SK-N-SH (cell line): ENCODE measurements around the gene HS6ST1.

Experiments used
- EZH2phosphoT487 ChIP-seq: fragments of 200-600 bp; sonication (generic); IDR thresholded peaks from 2 replicates; pipeline ENCODE4 v1.6.1; 2017; ENCODE audit warnings: low read depth, mixed run types, mild to moderate bottlenecking, antibody characterized with exemption, moderate library complexity, borderline replicate concordance
- FOXJ3 ChIP-seq: sonication (generic); formaldehyde crosslinking; IDR thresholded peaks from 2 replicates; pipeline ENCODE4 v1.5.1; 2020; ENCODE audit warnings: mild to moderate bottlenecking, missing genetic modification reagents
- JUND ChIP-seq: IDR thresholded peaks from 2 replicates; pipeline ENCODE4 v1.4.0; 2012
- POLR2AphosphoS5 ChIP-seq: IDR thresholded peaks from 2 replicates; pipeline ENCODE4 v1.6.1; 2012; ENCODE audit warnings: low read depth, low read length
- RAD21 ChIP-seq: IDR thresholded peaks from 2 replicates; pipeline ENCODE4 v1.6.1; 2012; ENCODE audit warnings: mild to moderate bottlenecking, low read length
- RFX5 ChIP-seq: IDR thresholded peaks from 2 replicates; pipeline ENCODE4 v1.6.1; 2012; ENCODE audit warnings: mild to moderate bottlenecking, improper control_type of control experiment, low read length
- TAF1 ChIP-seq: IDR thresholded peaks from 2 replicates; pipeline ENCODE4 v1.6.1; 2012; ENCODE audit warnings: low read depth, mild to moderate bottlenecking, low read length, moderate library complexity, borderline replicate concordance
- TF ChIP-seq, protein P1 (sequence below): fragments of 200-600 bp; sonication (generic); IDR thresholded peaks from 2 replicates; pipeline ENCODE4 v1.6.1; 2017; ENCODE audit warnings: antibody characterized with exemption, mild to moderate bottlenecking, moderate library complexity
- TF ChIP-seq, protein P2 (sequence below): IDR thresholded peaks from 2 replicates; pipeline ENCODE4 v1.6.1; 2012; ENCODE audit warnings: mild to moderate bottlenecking, low read depth, low read length, moderate library complexity

DNA sequence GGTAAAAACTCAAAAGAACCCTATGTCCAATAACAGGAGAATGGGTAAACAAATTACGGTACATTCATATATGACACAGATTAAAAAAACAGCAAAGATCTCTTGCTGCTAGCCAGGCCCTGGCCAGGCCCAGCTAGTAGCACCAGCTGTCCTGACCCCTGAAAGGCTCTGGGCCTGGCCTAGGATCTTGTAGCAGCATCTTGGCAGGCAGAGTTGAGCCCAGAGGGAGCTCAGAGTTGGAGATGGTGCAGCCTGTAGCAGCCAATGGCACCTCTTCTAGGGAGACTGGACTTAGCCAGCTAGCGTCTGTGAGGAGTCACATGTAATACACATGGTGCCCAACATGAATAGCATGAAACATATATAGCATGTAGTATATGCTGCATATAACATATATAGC lies 69.1 kb downstream of the HS6ST1 start:
- TF ChIP-seq EZH2phosphoT487 (no peak), RAD21 (no peak), JUND (no peak), TAF1 (no peak), RFX5 (no peak), FOXJ3 (CRISPR knock-in tag) (no peak), POLR2AphosphoS5 (no peak)
- TF ChIP-seq, protein P1, sequence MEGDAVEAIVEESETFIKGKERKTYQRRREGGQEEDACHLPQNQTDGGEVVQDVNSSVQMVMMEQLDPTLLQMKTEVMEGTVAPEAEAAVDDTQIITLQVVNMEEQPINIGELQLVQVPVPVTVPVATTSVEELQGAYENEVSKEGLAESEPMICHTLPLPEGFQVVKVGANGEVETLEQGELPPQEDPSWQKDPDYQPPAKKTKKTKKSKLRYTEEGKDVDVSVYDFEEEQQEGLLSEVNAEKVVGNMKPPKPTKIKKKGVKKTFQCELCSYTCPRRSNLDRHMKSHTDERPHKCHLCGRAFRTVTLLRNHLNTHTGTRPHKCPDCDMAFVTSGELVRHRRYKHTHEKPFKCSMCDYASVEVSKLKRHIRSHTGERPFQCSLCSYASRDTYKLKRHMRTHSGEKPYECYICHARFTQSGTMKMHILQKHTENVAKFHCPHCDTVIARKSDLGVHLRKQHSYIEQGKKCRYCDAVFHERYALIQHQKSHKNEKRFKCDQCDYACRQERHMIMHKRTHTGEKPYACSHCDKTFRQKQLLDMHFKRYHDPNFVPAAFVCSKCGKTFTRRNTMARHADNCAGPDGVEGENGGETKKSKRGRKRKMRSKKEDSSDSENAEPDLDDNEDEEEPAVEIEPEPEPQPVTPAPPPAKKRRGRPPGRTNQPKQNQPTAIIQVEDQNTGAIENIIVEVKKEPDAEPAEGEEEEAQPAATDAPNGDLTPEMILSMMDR = no peak
- TF ChIP-seq, protein P2, sequence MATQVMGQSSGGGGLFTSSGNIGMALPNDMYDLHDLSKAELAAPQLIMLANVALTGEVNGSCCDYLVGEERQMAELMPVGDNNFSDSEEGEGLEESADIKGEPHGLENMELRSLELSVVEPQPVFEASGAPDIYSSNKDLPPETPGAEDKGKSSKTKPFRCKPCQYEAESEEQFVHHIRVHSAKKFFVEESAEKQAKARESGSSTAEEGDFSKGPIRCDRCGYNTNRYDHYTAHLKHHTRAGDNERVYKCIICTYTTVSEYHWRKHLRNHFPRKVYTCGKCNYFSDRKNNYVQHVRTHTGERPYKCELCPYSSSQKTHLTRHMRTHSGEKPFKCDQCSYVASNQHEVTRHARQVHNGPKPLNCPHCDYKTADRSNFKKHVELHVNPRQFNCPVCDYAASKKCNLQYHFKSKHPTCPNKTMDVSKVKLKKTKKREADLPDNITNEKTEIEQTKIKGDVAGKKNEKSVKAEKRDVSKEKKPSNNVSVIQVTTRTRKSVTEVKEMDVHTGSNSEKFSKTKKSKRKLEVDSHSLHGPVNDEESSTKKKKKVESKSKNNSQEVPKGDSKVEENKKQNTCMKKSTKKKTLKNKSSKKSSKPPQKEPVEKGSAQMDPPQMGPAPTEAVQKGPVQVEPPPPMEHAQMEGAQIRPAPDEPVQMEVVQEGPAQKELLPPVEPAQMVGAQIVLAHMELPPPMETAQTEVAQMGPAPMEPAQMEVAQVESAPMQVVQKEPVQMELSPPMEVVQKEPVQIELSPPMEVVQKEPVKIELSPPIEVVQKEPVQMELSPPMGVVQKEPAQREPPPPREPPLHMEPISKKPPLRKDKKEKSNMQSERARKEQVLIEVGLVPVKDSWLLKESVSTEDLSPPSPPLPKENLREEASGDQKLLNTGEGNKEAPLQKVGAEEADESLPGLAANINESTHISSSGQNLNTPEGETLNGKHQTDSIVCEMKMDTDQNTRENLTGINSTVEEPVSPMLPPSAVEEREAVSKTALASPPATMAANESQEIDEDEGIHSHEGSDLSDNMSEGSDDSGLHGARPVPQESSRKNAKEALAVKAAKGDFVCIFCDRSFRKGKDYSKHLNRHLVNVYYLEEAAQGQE = no peak
